ENCODE results near the gene PAPOLA.

Gene PAPOLA

DNA sequence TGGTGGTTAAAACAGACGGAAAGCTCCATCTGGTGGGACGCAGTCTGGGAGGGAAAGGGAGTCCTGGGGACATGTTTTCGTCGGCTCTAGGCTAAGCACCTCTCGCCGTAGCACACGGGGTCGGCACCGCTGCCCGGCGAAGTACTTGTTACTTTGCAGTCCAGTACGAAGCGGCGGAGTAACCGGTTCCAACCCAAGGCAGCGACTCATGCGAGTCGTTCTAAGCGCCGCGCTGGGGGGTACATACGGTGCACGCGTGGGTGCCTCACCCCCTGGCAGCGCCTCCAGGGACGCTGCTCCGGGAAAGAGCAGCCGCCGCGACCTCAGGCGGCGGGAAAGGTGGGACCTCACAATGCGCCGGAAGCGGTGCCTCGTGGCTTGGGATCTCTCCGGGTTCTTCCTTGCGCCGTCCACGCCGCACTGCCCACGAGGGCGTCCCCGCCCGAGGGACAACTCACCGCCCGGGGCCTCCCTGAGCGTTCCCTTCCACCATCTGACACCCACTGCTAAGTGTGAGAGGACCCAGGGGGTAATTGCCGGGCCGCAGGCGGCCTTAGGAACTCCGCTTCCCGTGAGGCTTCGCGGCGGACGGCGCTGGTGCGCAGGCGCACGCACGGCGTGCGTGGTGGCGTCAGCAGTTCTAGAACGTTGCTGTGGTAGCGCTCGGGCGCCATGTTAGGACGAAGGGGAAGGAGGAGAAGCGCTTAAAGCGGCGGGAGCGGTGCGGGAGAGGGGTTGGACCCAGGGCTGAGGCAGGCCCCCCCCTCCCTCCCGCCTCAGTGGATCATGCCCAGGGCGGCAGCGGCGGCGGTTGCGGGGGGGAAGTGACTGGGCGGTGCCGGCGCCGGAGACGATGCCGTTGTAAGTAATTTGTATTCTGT lies at the start of gene PAPOLA (continued):
- TF ChIP-seq, protein P1, sequence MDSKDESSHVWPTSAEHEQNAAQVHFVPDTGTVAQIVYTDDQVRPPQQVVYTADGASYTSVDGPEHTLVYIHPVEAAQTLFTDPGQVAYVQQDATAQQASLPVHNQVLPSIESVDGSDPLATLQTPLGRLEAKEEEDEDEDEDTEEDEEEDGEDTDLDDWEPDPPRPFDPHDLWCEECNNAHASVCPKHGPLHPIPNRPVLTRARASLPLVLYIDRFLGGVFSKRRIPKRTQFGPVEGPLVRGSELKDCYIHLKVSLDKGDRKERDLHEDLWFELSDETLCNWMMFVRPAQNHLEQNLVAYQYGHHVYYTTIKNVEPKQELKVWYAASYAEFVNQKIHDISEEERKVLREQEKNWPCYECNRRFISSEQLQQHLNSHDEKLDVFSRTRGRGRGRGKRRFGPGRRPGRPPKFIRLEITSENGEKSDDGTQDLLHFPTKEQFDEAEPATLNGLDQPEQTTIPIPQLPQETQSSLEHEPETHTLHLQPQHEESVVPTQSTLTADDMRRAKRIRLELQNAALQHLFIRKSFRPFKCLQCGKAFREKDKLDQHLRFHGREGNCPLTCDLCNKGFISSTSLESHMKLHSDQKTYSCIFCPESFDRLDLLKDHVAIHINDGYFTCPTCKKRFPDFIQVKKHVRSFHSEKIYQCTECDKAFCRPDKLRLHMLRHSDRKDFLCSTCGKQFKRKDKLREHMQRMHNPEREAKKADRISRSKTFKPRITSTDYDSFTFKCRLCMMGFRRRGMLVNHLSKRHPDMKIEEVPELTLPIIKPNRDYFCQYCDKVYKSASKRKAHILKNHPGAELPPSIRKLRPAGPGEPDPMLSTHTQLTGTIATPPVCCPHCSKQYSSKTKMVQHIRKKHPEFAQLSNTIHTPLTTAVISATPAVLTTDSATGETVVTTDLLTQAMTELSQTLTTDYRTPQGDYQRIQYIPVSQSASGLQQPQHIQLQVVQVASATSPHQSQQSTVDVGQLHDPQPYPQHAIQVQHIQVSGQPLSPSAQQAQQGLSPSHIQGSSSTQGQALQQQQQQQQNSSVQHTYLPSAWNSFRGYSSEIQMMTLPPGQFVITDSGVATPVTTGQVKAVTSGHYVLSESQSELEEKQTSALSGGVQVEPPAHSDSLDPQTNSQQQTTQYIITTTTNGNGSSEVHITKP (tag by site-specific recombination; IDR thresholded peaks at IDR 0.05) = peak; percentile 98; the same call in 1 of the 2 replicates
- TF ChIP-seq EGR2 (tag by site-specific recombination; IDR thresholded peaks at IDR 0.05; ENCODE audit: low read depth) (peak; percentile 56; the same call in 1 of the 2 replicates), SETDB1 (IDR thresholded peaks at IDR 0.05; ENCODE audit: insufficient read length, low read length) (no peak), YY1 (tag by site-specific recombination; IDR thresholded peaks at IDR 0.05) (peak; percentile 76; the same call in 1 of the 2 replicates), SP2 (tag by site-specific recombination; IDR thresholded peaks at IDR 0.05) (no peak), ZFP3 (tag by site-specific recombination; IDR thresholded peaks at IDR 0.05; ENCODE audit: low read depth) (no peak), ZNF433 (tag by site-specific recombination; IDR thresholded peaks at IDR 0.05; ENCODE audit: low read depth) (no peak), MEIS1 (CRISPR knock-in tag; IDR thresholded peaks at IDR 0.05; ENCODE audit: borderline replicate concordance) (no peak), ZEB2 (tag by site-specific recombination; IDR thresholded peaks at IDR 0.05) (peak; percentile 79), IKZF3 (tag by site-specific recombination; IDR thresholded peaks at IDR 0.05) (peak; percentile 88), ZNF791 (tag by site-specific recombination; IDR thresholded peaks at IDR 0.05) (no peak), ZNF416 (tag by site-specific recombination; IDR thresholded peaks at IDR 0.05) (no peak), KLF10 (tag by site-specific recombination; IDR thresholded peaks at IDR 0.05) (no peak), SP3 (tag by site-specific recombination; IDR thresholded peaks at IDR 0.05) (no peak; the same call in 1 of the 2 replicates), ZNF670 (tag by site-specific recombination; IDR thresholded peaks at IDR 0.05; ENCODE audit: low read depth) (no peak), ZNF114 (tag by site-specific recombination; IDR thresholded peaks at IDR 0.05) (no peak), REPIN1 (tag by site-specific recombination; IDR thresholded peaks at IDR 0.05; ENCODE audit: low read depth) (no peak)
- TF ChIP-seq, protein P2, sequence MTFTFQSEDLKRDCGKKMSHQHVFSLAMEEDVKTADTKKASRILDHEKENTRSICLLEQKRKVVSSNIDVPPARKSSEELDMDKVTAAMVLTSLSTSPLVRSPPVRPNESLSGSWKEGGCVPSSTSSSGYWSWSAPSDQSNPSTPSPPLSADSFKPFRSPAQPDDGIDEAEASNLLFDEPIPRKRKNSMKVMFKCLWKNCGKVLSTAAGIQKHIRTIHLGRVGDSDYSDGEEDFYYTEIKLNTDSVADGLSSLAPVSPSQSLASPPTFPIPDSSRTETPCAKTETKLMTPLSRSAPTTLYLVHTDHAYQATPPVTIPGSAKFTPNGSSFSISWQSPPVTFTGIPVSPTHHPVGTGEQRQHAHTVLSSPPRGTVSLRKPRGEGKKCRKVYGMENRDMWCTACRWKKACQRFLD (tag by site-specific recombination; IDR thresholded peaks at IDR 0.05) = no peak
- TF ChIP-seq, protein P3, sequence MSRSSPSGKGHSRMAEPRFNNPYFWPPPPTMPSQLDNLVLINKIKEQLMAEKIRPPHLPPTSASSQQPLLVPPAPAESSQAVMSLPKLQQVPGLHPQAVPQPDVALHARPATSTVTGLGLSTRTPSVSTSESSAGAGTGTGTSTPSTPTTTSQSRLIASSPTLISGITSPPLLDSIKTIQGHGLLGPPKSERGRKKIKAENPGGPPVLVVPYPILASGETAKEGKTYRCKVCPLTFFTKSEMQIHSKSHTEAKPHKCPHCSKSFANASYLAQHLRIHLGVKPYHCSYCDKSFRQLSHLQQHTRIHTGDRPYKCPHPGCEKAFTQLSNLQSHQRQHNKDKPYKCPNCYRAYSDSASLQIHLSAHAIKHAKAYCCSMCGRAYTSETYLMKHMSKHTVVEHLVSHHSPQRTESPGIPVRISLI (tag by site-specific recombination; IDR thresholded peaks at IDR 0.05) = no peak
- TF ChIP-seq, protein P4, sequence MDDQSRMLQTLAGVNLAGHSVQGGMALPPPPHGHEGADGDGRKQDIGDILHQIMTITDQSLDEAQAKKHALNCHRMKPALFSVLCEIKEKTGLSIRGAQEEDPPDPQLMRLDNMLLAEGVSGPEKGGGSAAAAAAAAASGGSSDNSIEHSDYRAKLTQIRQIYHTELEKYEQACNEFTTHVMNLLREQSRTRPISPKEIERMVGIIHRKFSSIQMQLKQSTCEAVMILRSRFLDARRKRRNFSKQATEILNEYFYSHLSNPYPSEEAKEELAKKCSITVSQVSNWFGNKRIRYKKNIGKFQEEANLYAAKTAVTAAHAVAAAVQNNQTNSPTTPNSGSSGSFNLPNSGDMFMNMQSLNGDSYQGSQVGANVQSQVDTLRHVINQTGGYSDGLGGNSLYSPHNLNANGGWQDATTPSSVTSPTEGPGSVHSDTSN (CRISPR knock-in tag; IDR thresholded peaks at IDR 0.05) = no peak
- TF ChIP-seq, protein P5, sequence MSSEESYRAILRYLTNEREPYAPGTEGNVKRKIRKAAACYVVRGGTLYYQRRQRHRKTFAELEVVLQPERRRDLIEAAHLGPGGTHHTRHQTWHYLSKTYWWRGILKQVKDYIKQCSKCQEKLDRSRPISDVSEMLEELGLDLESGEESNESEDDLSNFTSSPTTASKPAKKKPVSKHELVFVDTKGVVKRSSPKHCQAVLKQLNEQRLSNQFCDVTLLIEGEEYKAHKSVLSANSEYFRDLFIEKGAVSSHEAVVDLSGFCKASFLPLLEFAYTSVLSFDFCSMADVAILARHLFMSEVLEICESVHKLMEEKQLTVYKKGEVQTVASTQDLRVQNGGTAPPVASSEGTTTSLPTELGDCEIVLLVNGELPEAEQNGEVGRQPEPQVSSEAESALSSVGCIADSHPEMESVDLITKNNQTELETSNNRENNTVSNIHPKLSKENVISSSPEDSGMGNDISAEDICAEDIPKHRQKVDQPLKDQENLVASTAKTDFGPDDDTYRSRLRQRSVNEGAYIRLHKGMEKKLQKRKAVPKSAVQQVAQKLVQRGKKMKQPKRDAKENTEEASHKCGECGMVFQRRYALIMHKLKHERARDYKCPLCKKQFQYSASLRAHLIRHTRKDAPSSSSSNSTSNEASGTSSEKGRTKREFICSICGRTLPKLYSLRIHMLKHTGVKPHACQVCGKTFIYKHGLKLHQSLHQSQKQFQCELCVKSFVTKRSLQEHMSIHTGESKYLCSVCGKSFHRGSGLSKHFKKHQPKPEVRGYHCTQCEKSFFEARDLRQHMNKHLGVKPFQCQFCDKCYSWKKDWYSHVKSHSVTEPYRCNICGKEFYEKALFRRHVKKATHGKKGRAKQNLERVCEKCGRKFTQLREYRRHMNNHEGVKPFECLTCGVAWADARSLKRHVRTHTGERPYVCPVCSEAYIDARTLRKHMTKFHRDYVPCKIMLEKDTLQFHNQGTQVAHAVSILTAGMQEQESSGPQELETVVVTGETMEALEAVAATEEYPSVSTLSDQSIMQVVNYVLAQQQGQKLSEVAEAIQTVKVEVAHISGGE (tag by site-specific recombination; conservative IDR thresholded peaks at IDR 0.05; ENCODE audit: low read depth) = peak; percentile 65
- TF ChIP-seq, protein P6, sequence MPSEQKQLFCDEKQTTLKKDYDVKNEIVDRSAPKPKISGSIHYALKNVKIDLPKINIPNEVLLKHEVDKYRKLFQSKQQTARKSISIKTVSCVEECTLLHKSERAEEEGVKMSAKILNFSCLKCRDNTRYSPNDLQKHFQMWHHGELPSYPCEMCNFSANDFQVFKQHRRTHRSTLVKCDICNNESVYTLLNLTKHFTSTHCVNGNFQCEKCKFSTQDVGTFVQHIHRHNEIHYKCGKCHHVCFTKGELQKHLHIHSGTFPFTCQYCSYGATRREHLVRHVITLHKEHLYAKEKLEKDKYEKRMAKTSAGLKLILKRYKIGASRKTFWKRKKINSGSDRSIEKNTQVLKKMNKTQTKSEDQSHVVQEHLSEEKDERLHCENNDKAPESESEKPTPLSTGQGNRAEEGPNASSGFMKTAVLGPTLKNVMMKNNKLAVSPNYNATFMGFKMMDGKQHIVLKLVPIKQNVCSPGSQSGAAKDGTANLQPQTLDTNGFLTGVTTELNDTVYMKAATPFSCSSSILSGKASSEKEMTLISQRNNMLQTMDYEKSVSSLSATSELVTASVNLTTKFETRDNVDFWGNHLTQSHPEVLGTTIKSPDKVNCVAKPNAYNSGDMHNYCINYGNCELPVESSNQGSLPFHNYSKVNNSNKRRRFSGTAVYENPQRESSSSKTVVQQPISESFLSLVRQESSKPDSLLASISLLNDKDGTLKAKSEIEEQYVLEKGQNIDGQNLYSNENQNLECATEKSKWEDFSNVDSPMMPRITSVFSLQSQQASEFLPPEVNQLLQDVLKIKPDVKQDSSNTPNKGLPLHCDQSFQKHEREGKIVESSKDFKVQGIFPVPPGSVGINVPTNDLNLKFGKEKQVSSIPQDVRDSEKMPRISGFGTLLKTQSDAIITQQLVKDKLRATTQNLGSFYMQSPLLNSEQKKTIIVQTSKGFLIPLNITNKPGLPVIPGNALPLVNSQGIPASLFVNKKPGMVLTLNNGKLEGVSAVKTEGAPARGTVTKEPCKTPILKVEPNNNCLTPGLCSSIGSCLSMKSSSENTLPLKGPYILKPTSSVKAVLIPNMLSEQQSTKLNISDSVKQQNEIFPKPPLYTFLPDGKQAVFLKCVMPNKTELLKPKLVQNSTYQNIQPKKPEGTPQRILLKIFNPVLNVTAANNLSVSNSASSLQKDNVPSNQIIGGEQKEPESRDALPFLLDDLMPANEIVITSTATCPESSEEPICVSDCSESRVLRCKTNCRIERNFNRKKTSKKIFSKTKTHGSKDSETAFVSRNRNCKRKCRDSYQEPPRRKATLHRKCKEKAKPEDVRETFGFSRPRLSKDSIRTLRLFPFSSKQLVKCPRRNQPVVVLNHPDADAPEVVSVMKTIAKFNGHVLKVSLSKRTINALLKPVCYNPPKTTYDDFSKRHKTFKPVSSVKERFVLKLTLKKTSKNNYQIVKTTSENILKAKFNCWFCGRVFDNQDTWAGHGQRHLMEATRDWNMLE (tag by site-specific recombination; conservative IDR thresholded peaks at IDR 0.05; ENCODE audit: low read depth) = 0 out of 2 replicates have a peak, but pooled peaks have one; percentile 33

Data from HEK293 (cell line).